NB4 (cell line): Measurements from ENCODE around the gene AP2A2.

Source experiments
- DNase-seq: peaks from one replicate; pipeline ENCODE4 v3.0.0; 2010; ENCODE audit warnings: low read depth
- H3K4me3 ChIP-seq: one replicate; pipeline ENCODE4 v1.5.1; 2011; ENCODE audit warnings: mild to moderate bottlenecking, low read depth, low read length, moderate library complexity
- MAX ChIP-seq: IDR thresholded peaks from 2 replicates; pipeline ENCODE4 v1.6.1; 2011; ENCODE audit warnings: low read depth, low read length
- MYC ChIP-seq: IDR thresholded peaks from 2 replicates; pipeline ENCODE4 v1.6.1; 2011; ENCODE audit warnings: low read depth, low read length
- POLR2A ChIP-seq: IDR thresholded peaks from 2 replicates; pipeline ENCODE4 v1.6.1; 2011; ENCODE audit warnings: mild to moderate bottlenecking; ENCODE audit not compliant: insufficient read length; ENCODE audit errors: extremely low read depth
- TF ChIP-seq, protein P1 (sequence below): IDR thresholded peaks from one replicate; pipeline ENCODE4 v1.5.1; 2012; ENCODE audit warnings: low read depth, low read length

The AP2A2 gene

GRCh38 chr11:1000357-1001278, 74.9 kb downstream of the AP2A2 start:
- no peak for TF ChIP-seq MAX
- TF ChIP-seq, protein P1, sequence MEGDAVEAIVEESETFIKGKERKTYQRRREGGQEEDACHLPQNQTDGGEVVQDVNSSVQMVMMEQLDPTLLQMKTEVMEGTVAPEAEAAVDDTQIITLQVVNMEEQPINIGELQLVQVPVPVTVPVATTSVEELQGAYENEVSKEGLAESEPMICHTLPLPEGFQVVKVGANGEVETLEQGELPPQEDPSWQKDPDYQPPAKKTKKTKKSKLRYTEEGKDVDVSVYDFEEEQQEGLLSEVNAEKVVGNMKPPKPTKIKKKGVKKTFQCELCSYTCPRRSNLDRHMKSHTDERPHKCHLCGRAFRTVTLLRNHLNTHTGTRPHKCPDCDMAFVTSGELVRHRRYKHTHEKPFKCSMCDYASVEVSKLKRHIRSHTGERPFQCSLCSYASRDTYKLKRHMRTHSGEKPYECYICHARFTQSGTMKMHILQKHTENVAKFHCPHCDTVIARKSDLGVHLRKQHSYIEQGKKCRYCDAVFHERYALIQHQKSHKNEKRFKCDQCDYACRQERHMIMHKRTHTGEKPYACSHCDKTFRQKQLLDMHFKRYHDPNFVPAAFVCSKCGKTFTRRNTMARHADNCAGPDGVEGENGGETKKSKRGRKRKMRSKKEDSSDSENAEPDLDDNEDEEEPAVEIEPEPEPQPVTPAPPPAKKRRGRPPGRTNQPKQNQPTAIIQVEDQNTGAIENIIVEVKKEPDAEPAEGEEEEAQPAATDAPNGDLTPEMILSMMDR = no peak
- TF ChIP-seq POLR2A = no peak
- TF ChIP-seq MYC = no peak
- no peak for DNase-seq
- H3K4me3 ChIP-seq = no peak overlapping the region

GRCh38 chr11:1001617-1002405, 76.1 kb downstream of the AP2A2 start:
- TF ChIP-seq, protein P1 = no peak
- H3K4me3 ChIP-seq = no peak overlapping the region
- DNase-seq = no peak

GRCh38 chr11:1002406-1002984, 76.8 kb downstream of the AP2A2 start:
- H3K4me3 ChIP-seq = no peak overlapping the region
- TF ChIP-seq POLR2A = no peak
- no peak for TF ChIP-seq MAX
- no peak for TF ChIP-seq MYC
- TF ChIP-seq, protein P1 = no peak
- DNase-seq = no peak

DNA sequence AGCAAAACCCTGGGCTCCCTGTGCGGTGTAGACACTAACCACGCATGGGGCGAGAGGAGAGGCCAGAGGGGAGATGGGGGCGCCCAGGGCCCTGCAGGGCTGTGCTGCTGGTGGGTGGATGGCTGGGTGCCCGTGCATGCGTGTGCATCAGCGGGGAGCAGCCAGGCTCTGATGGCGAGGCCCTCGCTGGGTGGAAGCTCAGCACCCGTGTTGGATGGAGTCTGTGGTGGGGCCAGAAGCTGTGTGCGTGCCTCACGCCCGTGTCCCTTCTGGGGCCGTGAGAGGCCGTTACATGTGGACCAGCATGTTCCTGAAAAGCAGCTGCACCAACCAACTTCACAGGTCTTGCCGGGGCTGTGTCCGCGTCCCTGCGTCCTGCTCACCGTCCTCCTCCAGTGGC, 77.5 kb downstream of the AP2A2 start:
- no peak for DNase-seq
- no peak for TF ChIP-seq MAX
- TF ChIP-seq, protein P1 = no peak
- TF ChIP-seq POLR2A = no peak
- TF ChIP-seq MYC = no peak
- no peak overlapping the region for H3K4me3 ChIP-seq

DNA sequence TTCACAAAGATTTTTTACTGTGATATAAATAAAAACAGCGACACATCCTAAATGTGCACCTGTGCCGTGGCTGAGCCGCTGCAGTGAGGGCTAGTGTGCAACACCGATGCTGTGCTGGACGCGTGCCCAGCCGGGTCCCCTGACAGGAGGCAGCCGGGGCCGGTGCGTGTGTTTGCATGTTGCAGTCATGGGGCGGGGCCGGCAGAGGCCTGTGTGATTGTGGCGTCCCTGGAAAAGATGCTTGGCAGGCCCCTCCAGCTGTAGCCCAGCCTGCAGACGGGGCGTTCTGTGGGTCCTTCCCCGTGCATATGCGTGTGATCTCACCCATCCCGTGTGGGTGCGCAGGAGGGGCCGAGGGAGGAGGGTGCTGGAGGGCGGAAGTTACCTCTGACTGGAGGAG, 80.3 kb downstream of the AP2A2 start:
- TF ChIP-seq MAX = no peak
- no peak for TF ChIP-seq POLR2A
- no peak for TF ChIP-seq MYC
- TF ChIP-seq, protein P1 = no peak
- no peak for DNase-seq
- no peak overlapping the region for H3K4me3 ChIP-seq
